Measurements from ENCODE around the gene NYNRIN. TPM values are rescaled to one million over a fixed set of nuclear protein-coding genes. Genes with fewer than 3 reads are reported as not detected.

NYNRIN gene
- total RNA-seq, 1 donor from 2014 or later = 0.05 TPM

DNA sequence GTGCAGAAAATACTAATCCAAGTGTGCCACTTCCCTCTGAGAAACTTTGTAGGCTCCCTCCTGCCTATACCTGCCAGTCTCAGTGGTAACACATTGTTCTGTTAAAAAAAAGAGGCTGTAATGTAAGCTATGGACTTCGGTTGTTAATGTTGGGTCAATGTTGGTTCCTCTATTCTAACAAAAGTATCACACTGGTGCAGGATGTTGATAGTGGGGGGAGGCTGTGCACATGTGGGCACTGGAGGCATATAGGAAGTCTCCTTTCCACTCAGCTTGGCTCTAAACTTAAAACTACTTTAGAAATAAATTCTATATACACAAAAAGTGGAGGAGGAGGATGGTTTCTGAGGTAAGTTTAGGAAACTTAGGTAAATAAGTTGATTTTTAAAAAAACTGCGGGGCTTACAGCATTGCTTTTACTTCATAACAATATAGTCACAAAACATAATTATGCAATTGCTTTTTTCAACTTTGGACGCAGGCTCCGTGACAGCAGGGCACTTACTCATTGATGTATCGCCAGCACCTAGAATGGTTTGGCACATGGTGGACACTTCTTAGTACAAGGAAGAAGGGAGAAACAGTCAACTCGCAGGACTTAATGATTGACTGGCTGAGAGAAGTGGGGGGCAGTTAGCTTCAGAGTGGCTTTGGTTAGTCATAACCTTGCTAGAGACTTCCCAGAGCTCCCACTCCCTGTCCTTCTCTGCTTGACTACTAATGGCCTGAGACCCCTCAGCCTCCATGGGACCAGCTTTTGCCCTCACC is 7.9 kb upstream of the NYNRIN start:
- no peak for DNase-seq (ENCODE audit: low read depth)

DNA sequence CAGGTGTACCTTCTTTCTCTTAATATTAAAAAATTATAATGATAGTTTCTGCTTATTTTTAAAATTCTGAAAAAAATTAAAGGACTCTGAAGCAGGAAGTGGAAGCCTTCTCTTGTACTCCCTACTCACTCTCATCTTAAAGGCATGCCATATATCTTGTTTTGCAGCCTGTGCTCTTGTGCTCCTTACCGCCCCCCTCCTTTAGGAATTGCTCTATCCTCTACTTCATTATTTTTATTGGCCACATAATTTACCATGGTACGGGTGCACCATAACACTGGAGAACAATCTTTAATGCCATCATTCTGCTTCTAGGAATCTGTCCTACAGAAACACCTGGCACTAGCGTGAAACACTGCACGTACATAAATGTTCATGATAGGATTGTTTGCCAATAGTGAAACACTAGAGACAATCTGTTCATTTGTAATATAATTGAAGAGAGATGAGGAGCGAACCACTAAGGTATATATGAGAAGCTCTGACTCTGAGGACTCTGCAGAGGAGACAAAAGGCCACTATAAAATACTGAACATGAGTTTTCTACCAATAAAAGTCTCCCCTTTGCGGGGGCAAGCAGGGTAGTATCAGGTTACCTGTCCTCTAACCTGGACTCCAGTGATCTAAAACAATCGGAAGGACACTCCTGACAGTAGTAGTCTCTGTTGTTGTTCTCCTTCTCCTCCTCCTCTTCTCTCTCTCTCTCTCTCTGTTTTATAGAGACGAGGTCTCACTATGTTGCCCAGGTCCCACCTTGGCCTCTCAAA is 6.3 kb upstream of the NYNRIN start:
- no peak for DNase-seq (ENCODE audit: low read depth)

DNA sequence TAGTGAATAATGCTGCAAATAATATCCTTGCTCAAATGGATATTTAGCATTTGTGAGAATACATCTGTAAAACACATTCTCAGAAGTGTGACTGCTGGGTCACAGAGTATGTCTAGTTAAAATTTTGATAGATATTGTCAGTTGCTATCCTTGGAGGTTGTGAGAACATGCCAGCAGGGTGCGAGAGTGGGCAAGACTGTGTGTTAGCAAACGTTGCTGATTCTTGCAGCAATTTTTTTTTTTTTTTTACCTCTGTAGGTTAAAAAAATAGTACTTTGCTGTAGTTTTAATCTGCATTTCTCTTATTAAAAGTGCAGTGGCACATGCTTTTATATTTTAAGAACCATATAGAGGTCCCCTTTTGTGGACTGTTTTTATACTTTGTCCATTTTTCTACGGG is 4.5 kb upstream of the NYNRIN start:
- DNase-seq (ENCODE audit: low read depth) = no peak

DNA sequence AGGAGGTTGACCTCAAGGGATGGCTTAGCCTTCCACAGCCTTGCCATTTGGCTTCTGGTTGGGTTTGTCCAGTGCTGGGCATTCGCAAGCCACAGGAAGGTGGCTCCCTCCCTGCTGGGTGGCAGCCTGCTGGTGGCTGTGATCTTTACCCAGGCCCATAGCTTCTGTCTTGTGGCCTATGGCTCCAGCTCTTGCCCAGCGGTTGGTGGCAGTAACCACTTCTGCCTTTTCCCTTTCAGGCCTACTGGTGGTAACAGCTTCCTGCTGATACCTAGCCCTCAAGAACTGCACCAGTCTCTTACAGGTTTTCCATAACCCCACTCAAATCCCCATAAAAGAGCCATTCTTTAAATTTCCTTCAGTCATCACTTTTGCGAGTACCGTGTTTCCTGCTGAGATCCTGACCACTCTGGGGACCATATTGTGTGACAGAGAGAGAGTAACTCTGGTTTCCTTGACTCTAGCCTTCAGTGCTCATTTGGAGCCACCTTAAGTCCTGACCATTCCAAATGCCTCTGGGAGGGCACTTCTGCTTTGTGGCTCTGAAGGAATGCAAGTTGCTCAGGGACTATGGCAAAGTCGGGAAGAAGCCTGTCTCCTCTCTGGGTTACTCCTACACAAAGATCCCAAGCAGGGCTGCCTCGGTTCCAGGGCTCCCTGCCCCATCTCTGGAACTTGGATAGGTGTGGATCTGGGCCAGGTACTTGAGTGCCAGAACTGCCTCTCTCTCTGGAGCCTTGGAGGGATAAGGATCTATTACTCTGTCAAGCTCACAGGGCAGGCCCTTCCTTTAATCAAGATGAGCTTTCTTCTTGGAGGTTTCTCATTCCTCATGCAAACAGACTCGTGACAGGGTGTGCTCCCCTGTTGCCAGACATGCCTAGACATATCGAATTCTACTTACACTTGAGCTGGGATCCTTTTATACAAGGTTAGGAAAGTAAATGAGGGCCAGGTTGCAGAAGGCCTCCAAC is 2.9 kb upstream of the NYNRIN start:
- DNase-seq (ENCODE audit: low read depth) = peak; percentile 33

DNA sequence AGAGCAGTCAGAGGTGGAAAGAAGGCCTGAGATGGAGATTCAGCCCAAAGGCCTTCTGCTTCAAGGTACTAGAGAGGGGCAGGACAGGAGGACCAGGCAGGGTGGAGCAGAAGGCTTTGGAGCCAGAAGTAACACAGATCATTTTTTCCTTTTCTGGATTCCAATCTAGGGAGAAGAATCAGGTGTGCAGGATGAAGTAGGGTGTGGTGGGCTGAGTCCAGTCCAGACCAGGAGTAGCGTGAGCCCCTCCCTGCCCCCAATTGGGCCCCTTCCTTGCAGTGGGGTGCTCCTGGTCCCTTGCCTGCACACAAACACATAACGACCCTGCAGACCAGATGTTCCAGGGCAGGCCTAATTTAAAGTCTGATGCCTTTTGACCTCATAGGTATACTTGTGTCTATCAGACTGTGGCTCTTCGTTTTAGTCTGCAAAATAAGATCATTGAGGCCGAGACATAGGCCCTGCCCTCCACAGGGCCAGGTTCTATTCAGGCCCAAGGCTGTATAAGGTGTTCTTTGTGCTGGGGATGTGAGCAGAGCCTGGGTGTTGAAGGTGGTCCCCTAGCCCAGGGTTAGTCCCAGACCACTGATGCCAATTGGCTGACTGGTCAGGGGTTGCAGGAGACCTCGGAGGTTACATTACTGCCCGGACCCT is 1.0 kb upstream of the NYNRIN start:
- DNase-seq (ENCODE audit: low read depth) = no peak

DNA sequence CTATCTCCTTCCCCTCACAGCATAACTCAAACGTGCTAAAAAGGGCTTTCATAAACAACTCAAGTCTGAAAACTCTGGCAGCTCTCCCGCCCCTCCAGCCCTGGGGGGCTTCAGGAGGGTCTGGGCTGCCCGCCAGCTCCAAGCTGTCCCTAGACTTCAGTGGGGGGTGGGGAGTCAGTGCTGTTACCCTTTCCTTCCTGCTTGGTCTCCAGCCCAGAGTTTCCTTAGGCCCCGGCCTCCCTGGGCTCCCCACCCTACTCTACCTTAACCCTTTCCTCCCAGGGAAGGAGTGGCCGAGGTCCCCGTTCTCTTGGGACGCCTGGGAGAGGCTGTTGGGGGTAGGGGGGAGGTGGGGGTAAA is 530 bp upstream of the NYNRIN start:
- DNase-seq (ENCODE audit: low read depth) = no peak

DNA sequence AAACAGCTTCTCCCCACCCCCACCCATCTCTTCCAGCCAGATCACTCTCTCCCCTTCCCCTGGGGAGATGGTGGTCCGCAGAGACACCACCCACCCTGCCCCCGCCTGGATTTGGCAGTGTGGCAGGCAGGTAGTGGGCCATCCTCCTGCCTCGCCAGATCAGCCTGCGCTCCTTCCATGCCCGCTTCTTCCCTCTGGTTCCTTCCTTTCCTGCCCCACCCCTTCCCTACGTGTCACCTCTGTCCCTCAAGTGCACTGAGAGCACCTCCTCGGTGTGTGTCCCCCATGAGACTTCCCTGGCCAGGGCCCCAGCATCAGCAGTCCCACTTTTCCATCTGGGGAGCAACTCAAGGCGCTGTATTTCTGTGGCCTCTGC is 632 bp downstream of the NYNRIN start:
- DNase-seq (ENCODE audit: low read depth) = no peak

DNA sequence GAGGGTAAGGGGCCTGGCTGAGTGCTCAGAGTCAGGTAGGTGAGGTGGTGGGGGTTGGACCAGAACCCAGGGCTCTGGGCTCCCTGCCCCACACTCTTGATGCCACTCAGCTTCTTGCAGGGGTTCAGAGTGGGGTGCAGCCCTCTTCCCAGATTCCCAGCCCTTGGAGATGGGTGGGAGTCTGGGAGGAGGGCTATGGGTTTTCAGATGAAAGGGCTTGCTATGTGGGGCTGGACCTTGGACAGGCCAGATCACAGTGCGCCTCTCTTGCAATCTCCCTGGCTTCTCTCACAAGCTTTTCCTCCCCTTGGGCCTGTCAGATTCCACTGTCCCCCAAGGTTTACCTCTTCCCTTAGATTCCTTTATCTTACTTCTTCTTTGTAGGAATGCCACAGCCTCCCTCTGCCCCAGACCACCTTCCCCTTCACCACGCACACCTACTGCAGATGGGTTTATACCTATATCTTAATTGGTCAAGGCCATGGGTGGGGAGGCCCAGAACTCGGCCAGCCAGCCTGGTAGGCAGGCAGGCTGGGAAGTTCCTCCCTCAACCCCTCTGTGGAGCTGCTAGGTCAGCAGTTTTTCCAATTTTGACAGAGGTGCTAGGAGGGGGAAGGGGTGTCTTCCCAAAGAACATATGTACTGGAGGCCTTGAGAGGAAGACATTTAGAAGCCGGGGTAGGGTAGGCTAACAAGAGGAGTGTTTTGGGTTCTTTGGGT is 1.4 kb downstream of the NYNRIN start:
- no peak for DNase-seq (ENCODE audit: low read depth)

DNA sequence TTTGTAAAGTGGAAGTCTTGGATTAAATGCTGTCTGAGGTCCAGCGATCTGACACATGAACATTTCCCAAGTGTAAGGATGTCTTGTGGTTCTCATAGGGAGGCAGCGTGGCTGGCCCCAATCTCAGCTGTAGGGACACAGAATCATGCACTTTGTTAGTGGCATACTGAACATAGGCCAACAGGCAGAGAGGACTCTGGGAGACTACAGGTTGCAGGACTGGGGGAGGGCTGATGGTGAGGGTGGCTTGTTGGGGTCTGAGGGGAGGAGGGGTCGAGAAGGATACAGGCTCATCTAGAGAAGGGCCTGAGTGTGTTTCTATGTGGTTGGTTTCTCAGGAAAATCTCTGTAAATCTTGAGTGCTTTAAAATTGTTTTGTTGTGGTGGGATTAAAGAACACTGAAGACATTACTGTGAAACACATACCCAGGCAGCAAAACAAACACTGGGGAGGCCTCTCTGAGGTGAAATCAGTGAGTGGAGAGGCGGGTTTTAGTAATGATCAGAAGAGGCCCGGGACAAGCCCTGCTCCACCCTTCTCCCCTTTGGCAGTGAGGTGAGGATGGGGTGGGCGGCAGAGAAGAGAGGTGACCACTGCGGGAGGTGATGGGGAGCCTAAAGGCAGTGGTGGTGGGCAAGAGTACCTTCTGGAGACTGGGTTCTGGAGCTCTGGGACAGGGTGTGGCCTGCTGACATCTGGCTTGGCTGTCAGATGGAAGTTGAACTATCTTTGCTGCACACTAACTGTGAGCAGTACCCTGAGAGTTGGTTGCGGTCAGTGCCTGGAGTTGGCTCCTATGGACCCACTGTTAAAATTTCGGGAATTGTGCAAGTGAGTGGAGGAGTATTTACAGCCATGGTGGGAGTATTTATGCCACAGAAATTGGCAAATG is 3.3 kb downstream of the NYNRIN start:
- no peak for DNase-seq (ENCODE audit: low read depth)

DNA sequence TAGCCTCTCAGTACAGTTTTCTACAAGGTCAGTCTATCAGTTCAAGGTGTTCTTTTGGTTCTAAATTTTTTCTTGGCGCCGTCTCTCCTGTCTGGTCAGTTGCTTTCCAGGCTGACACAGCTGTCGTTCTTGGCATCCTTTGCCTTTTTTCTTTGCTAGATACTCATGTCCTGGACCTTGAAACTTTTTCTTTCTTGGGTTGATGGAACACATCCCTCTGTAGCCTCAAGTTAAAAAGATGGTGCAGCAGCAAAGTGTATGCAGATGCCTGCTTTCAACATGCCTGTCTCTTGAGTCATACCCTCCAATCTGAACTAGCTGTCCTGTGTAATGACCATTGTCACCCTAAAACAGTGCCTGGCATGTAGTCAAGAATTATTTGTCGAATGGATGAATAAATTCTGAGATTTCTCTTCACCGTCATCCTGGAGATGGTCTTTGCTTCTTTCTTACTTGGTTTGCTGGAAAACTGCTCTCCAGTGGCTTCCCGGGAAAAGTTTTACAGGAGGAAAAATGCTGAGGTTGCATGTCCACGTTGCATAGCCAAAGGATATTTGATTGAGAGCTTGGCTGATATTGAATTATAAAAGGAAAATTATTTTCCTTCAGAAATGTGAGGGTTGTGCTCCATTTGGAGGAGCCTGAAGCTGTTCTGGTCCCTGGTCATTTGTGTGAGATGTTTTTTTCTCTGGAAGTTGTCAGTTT is 4.6 kb downstream of the NYNRIN start:
- peak; percentile 24 for DNase-seq (ENCODE audit: low read depth)

DNA sequence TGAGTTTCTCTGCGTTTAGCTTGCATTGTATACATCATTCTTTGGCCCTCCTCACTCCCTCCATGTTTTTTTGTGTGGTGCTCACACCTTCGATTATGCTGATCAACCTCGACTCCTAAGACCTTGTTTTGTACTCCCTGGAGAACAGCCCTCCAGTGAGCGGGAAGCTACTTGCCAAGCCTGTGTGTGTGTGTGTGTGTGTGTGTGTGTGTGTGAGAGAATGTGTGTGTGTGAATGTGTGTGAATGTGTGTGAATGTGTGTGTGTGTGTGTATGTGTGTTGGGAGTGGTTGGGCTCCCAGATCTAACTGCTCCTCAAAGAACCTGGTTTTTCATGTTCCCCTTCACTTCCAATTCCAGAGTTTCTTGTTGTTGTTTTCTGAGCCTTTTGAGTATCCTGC is 6.0 kb downstream of the NYNRIN start:
- no peak for DNase-seq (ENCODE audit: low read depth)

DNA sequence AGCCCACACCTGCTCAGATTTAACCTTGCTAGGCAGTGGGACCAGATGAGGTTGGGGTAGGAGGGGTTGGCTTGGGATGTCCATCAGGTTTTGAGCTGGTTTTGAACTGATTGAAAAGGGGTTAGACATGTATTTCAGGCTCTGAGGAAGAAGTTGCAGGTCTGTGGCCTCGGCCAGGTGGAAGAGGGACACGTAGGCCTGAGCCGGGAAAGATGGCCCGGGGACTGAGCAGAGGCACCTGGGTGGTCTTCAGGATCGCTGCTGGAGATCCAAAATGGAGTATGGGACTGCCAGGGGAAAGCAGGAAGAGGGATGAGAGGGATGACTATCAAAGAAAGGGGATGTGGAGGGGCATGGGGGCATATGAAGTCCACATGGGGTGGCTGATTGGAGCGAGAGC is 7.6 kb downstream of the NYNRIN start:
- DNase-seq (ENCODE audit: low read depth) = no peak

DNA sequence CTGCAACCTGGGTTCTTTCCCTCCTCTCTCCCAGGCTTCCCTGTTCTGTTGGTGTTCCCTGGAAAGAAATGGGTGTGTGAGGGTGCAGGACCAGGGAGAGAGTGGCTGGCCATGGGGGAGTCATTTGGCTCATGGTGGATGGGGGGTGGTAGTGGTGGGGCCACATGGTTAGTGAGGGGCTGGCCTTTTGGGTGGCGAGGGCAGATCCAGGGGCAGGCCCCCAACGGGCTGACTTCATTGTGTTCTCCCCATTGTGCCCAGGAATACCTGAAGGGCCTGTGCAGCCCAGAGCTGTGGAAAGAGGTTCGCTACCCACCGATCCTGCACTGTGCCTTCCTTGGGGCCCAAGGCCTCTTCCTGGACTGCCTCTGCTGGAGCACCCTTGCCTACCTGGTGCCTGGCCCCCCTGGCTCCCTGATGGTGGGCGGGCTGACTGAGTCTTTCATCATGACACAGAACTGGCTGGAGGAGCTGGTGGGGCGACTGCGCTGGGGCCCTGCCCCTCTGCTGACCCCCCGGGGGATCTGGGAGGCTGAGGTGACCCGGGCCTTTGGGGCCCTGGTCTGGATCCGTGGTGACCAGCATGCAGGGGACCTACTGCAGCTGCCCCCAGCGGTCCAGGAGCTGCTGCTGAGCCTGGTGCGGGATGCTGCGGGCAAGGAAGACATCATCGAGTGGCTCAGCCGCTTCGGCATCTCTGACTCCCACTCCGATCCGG is 9.0 kb downstream of the NYNRIN start:
- no peak for DNase-seq (ENCODE audit: low read depth)

DNA sequence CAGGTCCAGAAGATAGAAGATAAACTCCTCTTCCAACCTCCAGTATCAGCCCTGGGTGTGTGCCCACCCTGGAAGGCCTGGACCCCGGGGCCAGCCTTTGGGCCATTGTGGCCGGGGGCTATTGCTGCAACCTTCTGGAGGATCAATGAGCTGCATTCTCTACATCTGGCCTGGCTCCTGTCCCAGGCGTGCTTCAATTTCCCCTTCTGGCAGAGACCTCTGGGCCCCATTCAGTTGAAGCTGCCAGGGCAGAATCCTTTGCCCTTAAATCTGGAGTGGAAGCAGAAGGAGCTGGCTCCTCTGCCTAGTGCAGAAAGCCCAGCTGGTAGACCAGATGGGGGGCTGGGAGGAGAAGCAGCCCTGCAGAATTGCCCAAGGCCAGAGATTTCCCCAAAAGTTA is 10.0 kb downstream of the NYNRIN start:
- no peak for DNase-seq (ENCODE audit: low read depth)

DNA sequence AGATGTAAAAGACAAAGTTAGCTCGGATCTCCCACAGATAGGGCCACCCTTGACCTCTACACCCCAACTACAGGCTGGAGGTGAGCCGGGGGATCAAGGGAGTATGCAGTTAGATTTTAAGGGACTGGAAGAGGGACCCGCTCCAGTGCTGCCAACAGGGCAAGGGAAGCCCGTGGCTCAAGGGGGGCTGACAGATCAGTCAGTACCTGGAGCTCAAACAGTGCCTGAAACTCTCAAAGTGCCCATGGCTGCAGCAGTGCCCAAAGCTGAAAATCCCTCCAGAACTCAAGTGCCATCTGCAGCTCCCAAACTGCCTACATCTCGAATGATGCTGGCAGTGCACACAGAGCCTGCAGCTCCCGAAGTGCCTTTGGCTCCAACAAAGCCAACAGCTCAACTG is 10.4 kb downstream of the NYNRIN start:
- no peak for DNase-seq (ENCODE audit: low read depth)

DNA sequence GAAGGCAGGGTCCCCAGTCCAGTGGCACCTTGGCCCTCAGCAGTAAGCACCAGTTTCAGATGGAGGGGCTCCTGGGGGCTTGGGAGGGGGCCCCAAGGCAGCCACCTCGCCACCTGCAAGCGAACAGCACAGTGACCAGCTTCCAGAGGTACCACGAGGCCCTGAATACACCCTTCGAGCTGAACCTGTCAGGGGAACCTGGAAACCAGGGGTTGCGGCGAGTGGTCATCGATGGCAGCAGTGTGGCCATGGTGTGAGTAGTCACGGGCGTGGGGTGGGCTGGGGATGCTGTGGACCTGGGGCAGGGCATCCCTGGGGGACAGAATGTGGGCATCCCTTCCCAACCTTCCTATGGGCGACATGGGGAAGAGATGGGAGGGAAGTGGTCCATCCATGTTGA is 11.2 kb downstream of the NYNRIN start:
- DNase-seq (ENCODE audit: low read depth) = no peak

DNA sequence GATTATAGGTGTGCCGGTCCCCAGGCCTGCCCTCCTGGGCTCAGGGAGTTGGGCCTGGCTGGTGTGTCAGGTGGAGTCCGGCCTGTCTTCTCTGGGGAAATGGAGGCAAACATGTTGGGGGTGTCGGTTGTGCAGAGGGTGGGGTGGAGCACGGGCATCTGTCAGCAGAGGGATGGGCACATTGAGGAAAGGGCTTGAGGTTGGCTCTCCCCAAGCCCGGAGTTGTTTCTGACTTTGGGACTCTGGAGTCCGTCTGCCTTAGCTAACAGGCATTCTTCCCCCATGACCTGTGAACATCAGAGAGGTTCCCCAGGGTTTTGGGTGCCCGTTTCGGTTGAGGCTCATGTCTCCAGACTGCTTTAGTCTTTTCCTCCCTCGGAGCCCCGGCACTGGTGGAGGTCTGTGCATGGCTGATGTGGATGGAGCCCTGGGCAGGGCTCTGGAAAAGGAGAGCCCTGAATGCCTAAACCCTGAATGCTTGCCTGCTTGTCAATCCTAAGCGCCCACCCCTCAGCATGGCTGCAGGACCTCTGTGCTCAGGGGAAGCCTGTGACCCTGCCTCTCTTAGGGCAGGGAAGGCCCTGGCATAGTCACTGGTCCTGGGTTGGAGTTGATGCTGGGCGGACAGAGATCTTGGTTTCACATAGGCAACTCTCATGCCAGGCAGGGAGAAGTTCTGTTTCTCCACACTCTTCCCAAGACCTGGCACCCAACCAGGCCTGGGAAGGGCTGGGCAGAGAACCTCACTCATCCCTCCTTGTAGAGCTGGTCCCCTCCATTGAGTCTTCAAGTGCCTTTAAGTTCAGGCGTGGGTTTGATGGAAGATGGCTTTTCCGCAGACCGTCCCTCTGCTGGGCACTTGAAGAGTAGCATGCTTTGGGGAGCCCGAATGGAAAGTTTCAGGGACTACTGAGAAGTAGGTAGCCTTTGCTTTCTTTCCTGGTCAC is 12.9 kb downstream of the NYNRIN start:
- peak; percentile 59 for DNase-seq (ENCODE audit: low read depth)

Data from myocyte (in vitro differentiated cells).